ENCODE results near the gene RASL11A. TPM values are rescaled to one million over a fixed set of nuclear protein-coding genes. Genes with fewer than 3 reads are reported as not detected.

RASL11A gene
- 3.1 to 6.8 TPM (median 4.9 TPM) in 5 replicates for total RNA-seq (2022; extraction: Qiagen RNA extraction)

DNA sequence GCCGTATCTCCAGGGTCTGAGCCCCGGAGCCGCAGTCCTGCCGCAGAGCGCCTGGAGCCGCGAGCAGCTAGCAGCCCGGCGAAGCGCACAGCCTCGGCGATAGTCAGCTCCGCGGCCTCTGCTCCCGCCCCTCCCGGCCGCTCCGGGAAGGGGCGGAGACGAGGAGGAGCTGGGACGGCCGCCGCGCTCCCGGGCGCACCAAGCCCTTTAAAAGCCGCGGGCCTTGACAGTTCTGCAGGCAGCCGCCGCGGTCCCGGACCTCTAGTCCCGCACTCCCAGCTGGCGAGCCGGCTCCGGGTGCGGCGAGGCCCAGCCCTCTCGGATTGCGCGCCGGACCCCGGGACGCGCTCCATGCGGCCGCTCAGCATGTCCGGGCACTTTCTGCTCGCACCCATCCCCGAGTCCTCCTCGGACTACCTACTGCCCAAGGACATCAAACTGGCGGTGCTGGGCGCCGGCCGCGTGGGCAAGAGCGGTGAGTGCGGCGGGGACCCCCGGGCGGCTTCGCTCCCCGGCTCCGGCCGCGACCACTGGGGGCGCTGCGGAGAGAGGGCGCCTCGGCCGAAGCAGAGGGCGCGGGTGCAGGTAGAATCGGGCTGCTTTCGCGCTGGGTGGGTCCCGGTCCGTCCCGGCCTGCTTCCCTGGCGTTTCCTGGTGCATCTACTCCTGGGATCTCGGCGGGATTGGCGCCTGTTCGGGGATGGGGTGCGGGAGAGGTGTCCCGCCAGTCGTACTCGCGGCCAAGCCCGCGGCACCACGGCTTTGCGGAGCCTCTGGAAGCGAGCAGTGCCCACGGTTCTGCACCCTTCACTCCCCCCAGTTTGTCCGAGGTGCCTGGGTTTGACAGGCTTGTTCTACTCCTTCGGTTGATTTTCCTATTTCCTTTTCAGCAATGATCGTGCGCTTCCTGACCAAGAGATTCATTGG, at the start of gene RASL11A:
RASL11A (plus strand) TSS at position 237 of the 927 bp plus-strand sequence; CDS start at position 352, 115 bp downstream.

DNA sequence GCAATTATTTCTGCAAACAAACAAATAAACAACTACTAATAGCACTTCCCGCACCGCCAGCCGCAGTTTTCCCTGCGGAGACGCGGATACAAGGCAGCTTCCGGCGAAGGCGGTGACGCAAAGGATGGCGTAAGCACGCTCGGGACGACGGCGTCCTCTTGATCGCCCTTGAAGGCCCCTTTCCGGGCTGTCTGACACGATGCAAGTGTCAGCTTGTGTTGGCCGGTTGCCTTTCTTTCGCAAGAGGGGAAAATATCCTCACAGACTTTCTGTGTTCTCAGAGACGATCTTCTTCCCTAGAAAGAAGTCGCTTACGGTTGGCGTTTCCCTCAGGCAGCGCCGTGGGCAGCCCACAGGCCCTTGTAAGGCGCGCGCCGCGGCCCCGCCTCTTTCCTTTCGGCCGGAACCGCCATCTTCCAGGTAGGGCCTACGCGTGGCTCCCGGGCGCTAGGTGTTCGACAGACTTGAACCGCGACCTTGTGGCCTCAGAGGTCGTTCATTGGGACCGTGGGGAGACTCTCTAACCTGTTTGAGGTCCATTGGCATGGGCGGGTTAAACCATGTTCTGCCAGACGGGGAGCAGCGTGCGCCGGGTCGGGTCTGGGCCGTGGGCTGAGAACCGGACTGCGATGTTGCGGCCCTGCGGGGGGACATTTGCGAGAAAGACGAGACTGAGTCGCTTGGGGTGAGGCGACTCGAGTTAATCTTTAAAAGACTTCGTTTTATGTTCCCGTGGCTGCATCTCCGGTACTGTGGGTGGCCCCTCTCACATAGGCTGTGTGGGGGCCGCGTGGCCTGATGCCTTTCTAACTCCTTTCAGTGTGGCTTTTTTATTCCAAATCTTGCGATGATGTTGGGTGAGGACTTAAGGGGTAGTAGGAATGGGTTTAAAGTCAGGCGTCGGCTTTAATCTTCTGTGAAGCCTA, 19.2 kb upstream of the RASL11A start, which contains the start of gene RPL21:
RPL21 (plus strand) TSS at position 393 of the 926 bp plus-strand sequence. CDS start 2,219 bp downstream, outside the sequence.

Other genes starting within 250 kb of the RASL11A start
- gene USP12, start 99.0 kb upstream of the RASL11A start, total RNA-seq (2022; extraction: Qiagen RNA extraction): 15.4 to 19.7 TPM (median 17.2 TPM) in 5 replicates
- 1,165 to 1,875 TPM (median 1,225 TPM) in 5 replicates for gene RPL21, start 19.3 kb upstream of the RASL11A start, total RNA-seq (2022; extraction: Qiagen RNA extraction)
- 94.1 to 111 TPM (median 105 TPM) in 5 replicates for gene GTF3A, start 153.8 kb downstream of the RASL11A start, total RNA-seq (2022; extraction: Qiagen RNA extraction)
- 22.1 to 28.2 TPM (median 23.4 TPM) in 5 replicates for gene MTIF3, start 179.7 kb downstream of the RASL11A start, total RNA-seq (2022; extraction: Qiagen RNA extraction)